ENCODE data around the gene ANKRD61.
A peak's percentile ranks its signal among the peaks of the same experiment; 100 is the strongest.
"Not testable (repeated sequence)": the region's sequence is repeated elsewhere in the genome, so short reads cannot be mapped to it uniquely, and the experiment has no call there.

ANKRD61 gene

DNA sequence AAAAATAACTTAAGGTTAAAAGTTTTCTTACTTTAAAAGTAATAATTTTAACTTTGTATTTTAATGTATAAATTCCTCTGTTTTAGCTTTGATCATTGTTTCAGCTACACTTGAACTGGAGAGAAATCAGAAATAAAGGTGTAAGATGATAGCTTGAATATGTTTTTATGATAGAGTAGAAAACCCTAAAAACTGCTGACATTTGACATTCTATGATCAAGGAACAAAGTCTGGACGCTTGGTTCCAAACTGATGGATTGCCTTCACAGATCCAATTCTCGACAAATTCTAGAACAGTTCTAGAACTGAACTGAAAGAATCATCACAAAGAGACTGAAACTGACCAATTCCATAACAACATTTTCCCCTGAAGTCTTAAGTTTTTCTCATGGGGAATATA lies at the start of gene ANKRD61:
Gene ANKRD61 (plus strand): TSS at position 389 of the 400 bp plus-strand sequence. CDS start 0 bp downstream, at position 389.
- in situ Hi-C loops (cut with HindIII; ENCODE audit: low pct_ligation_motif_present, low sequenced_read_pairs) = loop anchor here (25.0 kb wide), 1 partner anchor 106 kb away; no protein-coding TSS in a partner anchor
- Histone ChIP-seq H3K36me3 (replicated peaks) (peaks cover 78% of the 10 kb centered on the region), H3K27me3 (replicated peaks) (no peaks in the 10 kb centered on the region), H3K4me3 (ENCODE audit: low read depth, low read length) (no peak within 1 kb of the TSS), H3K27ac (no peak within 1 kb of the TSS)
- TF ChIP-seq, protein P1, sequence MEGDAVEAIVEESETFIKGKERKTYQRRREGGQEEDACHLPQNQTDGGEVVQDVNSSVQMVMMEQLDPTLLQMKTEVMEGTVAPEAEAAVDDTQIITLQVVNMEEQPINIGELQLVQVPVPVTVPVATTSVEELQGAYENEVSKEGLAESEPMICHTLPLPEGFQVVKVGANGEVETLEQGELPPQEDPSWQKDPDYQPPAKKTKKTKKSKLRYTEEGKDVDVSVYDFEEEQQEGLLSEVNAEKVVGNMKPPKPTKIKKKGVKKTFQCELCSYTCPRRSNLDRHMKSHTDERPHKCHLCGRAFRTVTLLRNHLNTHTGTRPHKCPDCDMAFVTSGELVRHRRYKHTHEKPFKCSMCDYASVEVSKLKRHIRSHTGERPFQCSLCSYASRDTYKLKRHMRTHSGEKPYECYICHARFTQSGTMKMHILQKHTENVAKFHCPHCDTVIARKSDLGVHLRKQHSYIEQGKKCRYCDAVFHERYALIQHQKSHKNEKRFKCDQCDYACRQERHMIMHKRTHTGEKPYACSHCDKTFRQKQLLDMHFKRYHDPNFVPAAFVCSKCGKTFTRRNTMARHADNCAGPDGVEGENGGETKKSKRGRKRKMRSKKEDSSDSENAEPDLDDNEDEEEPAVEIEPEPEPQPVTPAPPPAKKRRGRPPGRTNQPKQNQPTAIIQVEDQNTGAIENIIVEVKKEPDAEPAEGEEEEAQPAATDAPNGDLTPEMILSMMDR (IDR thresholded peaks at IDR 0.05; ENCODE audit: low read depth, low read length, missing control alignments) = no peak
- DNase-seq = no peak

DNA sequence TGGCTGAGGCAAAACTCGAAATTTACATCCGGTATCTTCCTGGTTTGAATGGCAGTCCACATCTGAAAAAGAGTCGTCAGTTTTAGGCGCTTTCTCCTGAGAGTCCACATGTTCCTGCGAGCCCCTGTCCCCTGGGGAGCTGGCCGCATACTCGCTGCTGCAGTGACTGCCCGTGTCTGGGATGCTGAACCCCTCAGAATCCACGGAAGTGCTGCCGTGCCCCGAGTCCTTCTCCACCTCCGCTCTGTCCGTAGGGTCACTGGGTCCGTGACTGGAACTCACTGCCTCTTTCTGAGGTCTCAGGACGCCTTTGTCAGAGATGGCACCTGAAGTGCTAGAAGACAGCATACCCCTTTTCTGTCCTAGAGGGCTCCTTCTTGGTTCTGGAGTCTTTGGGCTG lies 44.1 kb upstream of the ANKRD61 start:
- in situ Hi-C loops (cut with HindIII; ENCODE audit: low pct_ligation_motif_present, low sequenced_read_pairs); DNase-seq; H3K27me3 ChIP-seq (replicated peaks); H3K27ac ChIP-seq; H3K4me3 ChIP-seq (ENCODE audit: low read depth, low read length): not testable (repeated sequence)
- peaks cover 12% of the 10 kb centered on the region for H3K36me3 ChIP-seq (replicated peaks)

DNA sequence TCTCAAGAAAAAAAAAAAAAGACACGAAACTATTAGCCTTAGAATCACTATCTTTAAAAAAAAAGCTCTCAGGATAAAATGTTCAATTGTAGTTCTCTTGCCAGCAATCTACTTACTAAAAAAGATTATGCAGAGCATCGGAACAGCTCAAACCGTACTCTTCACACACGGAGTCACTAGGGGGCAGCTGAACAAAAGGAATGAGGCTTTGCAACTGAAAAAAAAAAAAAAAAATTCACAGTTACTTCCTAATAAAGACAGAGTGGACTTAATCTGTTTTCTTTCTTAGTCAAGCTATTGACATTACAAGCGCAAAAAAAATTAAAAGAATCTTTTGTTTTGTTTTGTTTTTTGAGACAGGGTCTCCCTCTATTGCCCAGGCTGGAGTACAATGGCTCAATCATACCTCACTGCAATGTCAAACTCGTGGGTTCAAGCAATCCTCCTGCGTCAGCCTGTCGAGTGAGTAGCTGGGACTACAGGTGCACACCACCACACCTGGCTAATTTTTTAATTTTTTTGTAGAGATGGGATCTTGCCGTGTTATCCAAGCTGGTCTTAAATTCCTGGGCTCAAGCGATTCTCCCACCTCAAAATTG lies 33.9 kb upstream of the ANKRD61 start:
- Histone ChIP-seq H3K36me3 (replicated peaks) (peaks cover 17% of the 10 kb centered on the region), H3K4me3 (ENCODE audit: low read depth, low read length) (no peak overlapping the region), H3K27me3 (replicated peaks) (no peaks in the 10 kb centered on the region), H3K27ac (no peak overlapping the region)
- in situ Hi-C loops (cut with HindIII; ENCODE audit: low pct_ligation_motif_present, low sequenced_read_pairs) = no loop called here
- peak; percentile 43 for DNase-seq
- TF ChIP-seq, protein P1 (IDR thresholded peaks at IDR 0.05; ENCODE audit: low read depth, low read length, missing control alignments) = peak; percentile 75

DNA sequence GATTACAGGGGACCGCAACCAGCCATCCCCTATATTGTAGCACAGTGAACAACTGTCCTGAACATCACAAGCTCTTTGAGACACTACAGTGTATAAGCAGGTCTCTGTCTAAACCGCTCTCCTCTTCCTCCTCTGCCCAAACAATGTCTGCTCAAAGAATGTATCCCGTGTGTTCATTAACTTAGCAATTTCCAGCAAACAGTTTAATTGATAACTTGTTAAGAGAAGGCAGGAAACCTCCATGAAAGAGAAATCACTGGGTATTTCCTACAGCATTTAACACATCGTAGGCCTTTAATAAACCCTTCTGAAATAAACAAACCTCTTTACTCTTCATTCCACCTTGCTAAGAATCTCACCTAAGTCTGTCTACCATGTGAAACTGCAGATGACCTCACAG lies 23.8 kb upstream of the ANKRD61 start:
- H3K4me3 ChIP-seq (ENCODE audit: low read depth, low read length) = no peak overlapping the region
- TF ChIP-seq, protein P1 (IDR thresholded peaks at IDR 0.05; ENCODE audit: low read depth, low read length, missing control alignments) = no peak
- in situ Hi-C loops (cut with HindIII; ENCODE audit: low pct_ligation_motif_present, low sequenced_read_pairs) = no loop called here

DNA sequence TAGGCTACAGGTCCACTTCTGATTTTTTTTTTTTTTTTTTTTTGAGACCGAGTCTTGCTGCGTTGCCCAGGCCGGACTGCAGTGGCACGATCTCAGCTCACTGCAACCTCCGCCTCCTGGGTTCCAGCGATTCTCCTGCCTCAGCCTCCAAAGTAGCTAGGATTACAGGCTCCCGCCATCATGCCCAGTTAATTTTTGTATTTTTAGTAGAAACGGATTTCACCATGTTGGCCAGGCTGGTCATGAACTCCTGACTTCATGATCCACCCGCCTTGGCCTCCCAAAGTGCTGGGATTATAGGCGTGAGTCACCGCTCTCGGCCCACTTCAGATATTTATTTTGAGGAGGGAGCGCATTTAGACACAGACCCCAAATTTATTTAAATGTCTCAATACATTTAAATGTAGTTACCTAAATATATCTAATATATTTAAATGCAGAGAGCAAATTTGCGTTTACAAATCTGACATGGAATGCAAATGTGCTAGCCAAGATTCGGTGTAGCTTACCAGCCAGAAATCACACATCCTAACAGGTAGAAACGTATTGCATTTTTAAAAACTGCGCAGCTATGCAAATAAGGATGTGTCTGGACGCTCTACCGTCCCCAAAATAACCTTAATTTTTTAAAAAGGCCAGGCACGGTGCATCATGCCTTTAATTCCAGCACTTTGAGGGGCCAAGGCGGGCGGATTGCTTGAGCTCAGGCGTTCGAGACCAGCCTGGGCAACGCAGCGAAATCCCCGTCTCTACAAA lies 23.2 kb upstream of the ANKRD61 start:
- H3K27me3 ChIP-seq (replicated peaks); DNase-seq; in situ Hi-C loops (cut with HindIII; ENCODE audit: low pct_ligation_motif_present, low sequenced_read_pairs); H3K36me3 ChIP-seq (replicated peaks): not testable (repeated sequence)
- Histone ChIP-seq H3K4me3 (ENCODE audit: low read depth, low read length) (peak overlapping the region; percentile 88), H3K27ac (peak overlapping the region; percentile 86)

More for the DNA sequence above, 23.8 kb upstream of the ANKRD61 start:
- no peaks in the 10 kb centered on the region for H3K27me3 ChIP-seq (replicated peaks)
- no peak overlapping the region for H3K27ac ChIP-seq
- peaks cover 6% of the 10 kb centered on the region for H3K36me3 ChIP-seq (replicated peaks)
- no peak for DNase-seq

DNA sequence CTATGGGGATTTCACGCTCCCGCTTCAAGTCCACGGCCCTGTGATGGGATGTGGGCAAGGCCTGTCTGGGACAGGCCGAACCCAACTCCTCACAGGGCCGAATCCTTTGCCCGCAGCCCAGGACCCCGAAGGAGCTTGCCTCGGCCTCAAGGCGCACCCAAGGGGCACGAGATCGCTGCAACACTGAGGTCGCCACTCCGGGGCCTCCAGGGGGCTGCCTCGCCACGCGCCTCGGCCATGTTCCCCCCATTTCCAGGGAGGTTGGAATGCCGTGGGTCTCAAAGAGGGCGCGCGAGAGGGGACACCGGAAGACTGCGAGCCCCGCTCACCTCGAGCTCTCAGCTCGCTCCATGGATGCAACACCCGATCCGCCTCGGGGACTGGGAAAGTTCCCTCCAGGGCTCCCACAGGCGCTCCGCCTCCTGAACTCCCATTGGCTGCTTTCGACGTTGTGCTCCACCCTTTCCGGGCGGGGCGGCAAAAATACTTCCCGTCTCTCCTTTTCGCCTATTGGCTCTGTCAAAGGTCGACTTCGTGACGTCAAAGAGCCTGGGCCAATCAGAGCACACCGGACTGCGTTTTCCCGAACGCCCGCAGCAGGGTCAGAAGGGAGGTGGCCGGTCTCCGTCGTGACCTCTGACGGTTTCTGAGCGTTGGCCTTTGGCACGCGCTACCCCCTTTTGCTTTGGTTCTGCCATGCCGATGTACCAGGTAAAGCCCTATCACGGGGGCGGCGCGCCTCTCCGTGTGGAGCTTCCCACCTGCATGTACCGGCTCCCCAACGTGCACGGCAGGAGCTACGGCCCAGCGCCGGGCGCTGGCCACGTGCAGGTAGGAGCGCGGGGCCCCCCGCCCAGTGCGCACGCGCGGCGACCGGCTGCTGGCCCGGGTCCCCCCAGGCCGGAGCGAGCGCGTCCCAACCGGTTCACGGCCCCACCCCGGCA lies 22.2 kb upstream of the ANKRD61 start, which contains the start of the genes AIMP2 and PMS2:
Gene AIMP2 (plus strand): TSS at position 605 of the 944 bp plus-strand sequence. CDS start 92 bp downstream, at position 697.
Gene PMS2 (minus strand): TSS at position 382 of the 944 bp plus-strand sequence. CDS start 30 bp downstream, at position 352.
- in situ Hi-C loops (cut with HindIII; ENCODE audit: low pct_ligation_motif_present, low sequenced_read_pairs) = no loop called here

DNA sequence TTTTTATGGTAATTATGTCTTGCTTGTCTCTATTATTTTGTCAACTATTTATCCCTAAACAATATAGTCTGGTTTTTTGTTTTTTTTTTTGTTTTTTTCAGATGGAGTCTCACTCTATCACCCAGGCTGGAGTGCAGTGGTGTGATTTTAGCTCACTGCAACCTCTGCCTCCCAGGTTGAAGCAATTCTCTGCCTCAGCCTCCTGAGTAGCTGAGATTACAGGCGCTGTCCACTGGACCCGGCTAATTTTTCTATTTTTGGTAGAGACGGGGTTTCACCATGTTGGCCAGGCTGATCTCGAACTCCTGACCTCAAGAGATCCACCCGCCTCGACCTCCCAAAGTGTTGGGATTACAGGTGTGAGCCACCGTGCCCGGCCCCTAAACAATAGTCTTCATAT lies 20.8 kb upstream of the ANKRD61 start:
- H3K27ac ChIP-seq; DNase-seq; H3K27me3 ChIP-seq (replicated peaks); H3K36me3 ChIP-seq (replicated peaks); in situ Hi-C loops (cut with HindIII; ENCODE audit: low pct_ligation_motif_present, low sequenced_read_pairs): not testable (repeated sequence)
- H3K4me3 ChIP-seq (ENCODE audit: low read depth, low read length) = peak overlapping the region; percentile 88

More for the DNA sequence above, 22.2 kb upstream of the ANKRD61 start, which contains the start of the genes AIMP2 and PMS2:
- H3K36me3 ChIP-seq (replicated peaks) = peaks cover 3% of the 10 kb centered on the region
- DNase-seq = peak; percentile 98
- peak within 1 kb of the TSS; percentile 88 for H3K4me3 ChIP-seq (ENCODE audit: low read depth, low read length)
- TF ChIP-seq, protein P1 (IDR thresholded peaks at IDR 0.05; ENCODE audit: low read depth, low read length, missing control alignments) = peak; percentile 23
- H3K27me3 ChIP-seq (replicated peaks) = no peaks in the 10 kb centered on the region
- peak within 1 kb of the TSS; percentile 86 for H3K27ac ChIP-seq
